Measurements from ENCODE around the gene TRIL. TPM values are rescaled to one million over a fixed set of nuclear protein-coding genes. Genes with fewer than 3 reads are reported as not detected.

Gene TRIL
- total and polyA plus RNA-seq, 2 of the 13 experiments (the other 11 are each of a cell fraction or from before 2014, with no cell fraction given), result 0.18 to 0.40 TPM

DNA sequence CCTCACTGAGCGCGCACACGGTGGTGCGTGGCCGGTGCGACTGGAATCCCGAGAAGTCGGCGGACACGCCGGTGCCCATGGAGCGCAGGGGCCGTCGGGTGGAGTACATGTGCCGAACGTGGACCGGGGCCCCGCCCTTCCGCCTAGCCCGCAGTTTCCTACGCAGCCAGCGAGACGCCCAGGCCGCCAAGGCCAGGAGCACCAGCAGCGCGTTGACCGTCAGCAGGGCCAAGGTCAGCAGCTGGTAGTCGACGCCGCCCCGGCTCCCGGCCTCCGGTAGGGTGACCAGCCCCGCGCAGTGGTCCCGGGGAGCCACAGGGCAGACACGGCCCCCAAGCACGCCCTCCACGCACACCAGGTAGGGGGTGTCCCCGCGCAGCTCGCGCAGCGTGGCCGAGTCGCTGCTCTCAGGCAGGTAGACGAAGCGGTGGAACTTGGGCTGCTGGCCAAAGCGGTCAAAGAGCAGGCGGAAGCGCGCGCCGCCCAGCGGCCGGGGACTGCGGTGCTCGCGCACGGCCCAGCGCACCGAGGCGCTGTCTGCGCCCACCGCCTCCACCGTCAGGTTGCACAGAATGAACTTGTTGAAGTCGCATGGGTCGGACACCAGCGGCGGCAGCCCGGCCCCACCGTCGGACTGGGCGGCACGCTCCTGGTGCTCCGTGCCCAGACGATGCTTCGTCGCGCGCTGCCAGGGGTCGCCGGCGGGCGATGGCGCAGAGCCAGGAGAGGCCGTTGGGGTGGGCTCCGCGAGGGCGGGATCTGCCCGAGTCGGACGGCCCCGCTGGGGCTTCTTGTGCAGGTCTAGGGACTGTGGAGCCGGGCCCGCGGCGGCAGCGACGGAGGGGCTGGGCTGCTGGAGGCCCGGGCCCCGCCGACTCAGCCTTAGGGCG, 2.2 kb downstream of the TRIL start (continued):
- TF ChIP-seq ATAD3A (CRISPR knock-in tag; IDR thresholded peaks at IDR 0.05) (no peak), IRX3 (CRISPR knock-in tag; IDR thresholded peaks at IDR 0.05; ENCODE audit: borderline replicate concordance, low read depth) (peak; percentile 98), ZNF740 (CRISPR knock-in tag; IDR thresholded peaks at IDR 0.05) (peak; percentile 23; the same call in 1 of the 2 replicates), ZNF674 (CRISPR knock-in tag; IDR thresholded peaks at IDR 0.05; ENCODE audit: low read depth) (0 out of 2 replicates have a peak, but pooled peaks have one; percentile 76), ZNF766 (CRISPR knock-in tag; IDR thresholded peaks at IDR 0.05; ENCODE audit: borderline replicate concordance) (peak; percentile 97), ZNF501 (CRISPR knock-in tag; IDR thresholded peaks at IDR 0.05) (peak; percentile 96), ZNF33B (CRISPR knock-in tag; IDR thresholded peaks at IDR 0.05) (peak; percentile 93; the same call in 1 of the 2 replicates), PTBP1 (IDR thresholded peaks at IDR 0.05; ENCODE audit: low read depth, low read length, poor library complexity, severe bottlenecking) (no peak), FOXP1 (IDR thresholded peaks at IDR 0.05) (no peak), FOXP1 (CRISPR knock-in tag; IDR thresholded peaks at IDR 0.05) (no peak; the same call in 1 of the 2 replicates), ZNF292 (CRISPR knock-in tag; IDR thresholded peaks at IDR 0.05; ENCODE audit: borderline replicate concordance, low read depth) (peak; percentile 82)
- TF ChIP-seq, protein P1, sequence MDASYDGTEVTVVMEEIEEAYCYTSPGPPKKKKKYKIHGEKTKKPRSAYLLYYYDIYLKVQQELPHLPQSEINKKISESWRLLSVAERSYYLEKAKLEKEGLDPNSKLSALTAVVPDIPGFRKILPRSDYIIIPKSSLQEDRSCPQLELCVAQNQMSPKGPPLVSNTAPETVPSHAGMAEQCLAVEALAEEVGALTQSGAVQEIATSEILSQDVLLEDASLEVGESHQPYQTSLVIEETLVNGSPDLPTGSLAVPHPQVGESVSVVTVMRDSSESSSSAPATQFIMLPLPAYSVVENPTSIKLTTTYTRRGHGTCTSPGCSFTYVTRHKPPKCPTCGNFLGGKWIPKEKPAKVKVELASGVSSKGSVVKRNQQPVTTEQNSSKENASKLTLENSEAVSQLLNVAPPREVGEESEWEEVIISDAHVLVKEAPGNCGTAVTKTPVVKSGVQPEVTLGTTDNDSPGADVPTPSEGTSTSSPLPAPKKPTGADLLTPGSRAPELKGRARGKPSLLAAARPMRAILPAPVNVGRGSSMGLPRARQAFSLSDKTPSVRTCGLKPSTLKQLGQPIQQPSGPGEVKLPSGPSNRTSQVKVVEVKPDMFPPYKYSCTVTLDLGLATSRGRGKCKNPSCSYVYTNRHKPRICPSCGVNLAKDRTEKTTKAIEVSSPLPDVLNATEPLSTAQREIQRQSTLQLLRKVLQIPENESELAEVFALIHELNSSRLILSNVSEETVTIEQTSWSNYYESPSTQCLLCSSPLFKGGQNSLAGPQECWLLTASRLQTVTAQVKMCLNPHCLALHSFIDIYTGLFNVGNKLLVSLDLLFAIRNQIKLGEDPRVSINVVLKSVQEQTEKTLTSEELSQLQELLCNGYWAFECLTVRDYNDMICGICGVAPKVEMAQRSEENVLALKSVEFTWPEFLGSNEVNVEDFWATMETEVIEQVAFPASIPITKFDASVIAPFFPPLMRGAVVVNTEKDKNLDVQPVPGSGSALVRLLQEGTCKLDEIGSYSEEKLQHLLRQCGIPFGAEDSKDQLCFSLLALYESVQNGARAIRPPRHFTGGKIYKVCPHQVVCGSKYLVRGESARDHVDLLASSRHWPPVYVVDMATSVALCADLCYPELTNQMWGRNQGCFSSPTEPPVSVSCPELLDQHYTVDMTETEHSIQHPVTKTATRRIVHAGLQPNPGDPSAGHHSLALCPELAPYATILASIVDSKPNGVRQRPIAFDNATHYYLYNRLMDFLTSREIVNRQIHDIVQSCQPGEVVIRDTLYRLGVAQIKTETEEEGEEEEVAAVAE (CRISPR knock-in tag; IDR thresholded peaks at IDR 0.05; ENCODE audit: borderline replicate concordance), result no peak
- TF ChIP-seq, protein P2, sequence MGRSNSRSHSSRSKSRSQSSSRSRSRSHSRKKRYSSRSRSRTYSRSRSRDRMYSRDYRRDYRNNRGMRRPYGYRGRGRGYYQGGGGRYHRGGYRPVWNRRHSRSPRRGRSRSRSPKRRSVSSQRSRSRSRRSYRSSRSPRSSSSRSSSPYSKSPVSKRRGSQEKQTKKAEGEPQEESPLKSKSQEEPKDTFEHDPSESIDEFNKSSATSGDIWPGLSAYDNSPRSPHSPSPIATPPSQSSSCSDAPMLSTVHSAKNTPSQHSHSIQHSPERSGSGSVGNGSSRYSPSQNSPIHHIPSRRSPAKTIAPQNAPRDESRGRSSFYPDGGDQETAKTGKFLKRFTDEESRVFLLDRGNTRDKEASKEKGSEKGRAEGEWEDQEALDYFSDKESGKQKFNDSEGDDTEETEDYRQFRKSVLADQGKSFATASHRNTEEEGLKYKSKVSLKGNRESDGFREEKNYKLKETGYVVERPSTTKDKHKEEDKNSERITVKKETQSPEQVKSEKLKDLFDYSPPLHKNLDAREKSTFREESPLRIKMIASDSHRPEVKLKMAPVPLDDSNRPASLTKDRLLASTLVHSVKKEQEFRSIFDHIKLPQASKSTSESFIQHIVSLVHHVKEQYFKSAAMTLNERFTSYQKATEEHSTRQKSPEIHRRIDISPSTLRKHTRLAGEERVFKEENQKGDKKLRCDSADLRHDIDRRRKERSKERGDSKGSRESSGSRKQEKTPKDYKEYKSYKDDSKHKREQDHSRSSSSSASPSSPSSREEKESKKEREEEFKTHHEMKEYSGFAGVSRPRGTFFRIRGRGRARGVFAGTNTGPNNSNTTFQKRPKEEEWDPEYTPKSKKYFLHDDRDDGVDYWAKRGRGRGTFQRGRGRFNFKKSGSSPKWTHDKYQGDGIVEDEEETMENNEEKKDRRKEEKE (IDR thresholded peaks at IDR 0.05), result no peak
- TF ChIP-seq, protein P3, sequence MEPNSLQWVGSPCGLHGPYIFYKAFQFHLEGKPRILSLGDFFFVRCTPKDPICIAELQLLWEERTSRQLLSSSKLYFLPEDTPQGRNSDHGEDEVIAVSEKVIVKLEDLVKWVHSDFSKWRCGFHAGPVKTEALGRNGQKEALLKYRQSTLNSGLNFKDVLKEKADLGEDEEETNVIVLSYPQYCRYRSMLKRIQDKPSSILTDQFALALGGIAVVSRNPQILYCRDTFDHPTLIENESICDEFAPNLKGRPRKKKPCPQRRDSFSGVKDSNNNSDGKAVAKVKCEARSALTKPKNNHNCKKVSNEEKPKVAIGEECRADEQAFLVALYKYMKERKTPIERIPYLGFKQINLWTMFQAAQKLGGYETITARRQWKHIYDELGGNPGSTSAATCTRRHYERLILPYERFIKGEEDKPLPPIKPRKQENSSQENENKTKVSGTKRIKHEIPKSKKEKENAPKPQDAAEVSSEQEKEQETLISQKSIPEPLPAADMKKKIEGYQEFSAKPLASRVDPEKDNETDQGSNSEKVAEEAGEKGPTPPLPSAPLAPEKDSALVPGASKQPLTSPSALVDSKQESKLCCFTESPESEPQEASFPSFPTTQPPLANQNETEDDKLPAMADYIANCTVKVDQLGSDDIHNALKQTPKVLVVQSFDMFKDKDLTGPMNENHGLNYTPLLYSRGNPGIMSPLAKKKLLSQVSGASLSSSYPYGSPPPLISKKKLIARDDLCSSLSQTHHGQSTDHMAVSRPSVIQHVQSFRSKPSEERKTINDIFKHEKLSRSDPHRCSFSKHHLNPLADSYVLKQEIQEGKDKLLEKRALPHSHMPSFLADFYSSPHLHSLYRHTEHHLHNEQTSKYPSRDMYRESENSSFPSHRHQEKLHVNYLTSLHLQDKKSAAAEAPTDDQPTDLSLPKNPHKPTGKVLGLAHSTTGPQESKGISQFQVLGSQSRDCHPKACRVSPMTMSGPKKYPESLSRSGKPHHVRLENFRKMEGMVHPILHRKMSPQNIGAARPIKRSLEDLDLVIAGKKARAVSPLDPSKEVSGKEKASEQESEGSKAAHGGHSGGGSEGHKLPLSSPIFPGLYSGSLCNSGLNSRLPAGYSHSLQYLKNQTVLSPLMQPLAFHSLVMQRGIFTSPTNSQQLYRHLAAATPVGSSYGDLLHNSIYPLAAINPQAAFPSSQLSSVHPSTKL (CRISPR knock-in tag; IDR thresholded peaks at IDR 0.05), result peak; percentile 84

Measured in HepG2 (cell line).